ENCODE measurements around the gene TMOD1. TPM values are rescaled to one million over a fixed set of nuclear protein-coding genes. Genes with fewer than 3 reads are reported as not detected.

Gene TMOD1
- total RNA-seq, 4 donors from 2014 or later: 5.9 to 93.7 (median 22.2) TPM

DNA sequence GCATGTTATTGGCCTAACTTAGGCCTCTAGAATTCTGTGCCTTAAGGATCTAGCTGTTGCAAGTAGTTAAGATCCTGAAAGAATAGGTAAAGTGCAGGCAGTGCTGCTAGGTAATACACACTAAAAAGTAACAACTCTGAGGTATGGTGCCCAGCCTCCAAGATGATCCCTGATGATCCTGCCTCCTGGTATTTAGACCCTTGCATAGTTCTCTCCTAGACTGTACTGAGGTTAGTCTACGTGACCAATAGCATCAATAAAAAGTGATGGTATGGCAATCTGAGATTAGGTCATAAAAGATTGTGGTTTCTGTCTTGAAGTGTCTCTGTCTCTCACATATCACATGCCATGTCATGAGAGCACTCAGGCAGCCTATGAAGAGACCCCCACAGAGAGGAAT lies 122.5 kb downstream of the TMOD1 start:
- Histone ChIP-seq H3K4me1 (no peaks in the 10 kb centered on the region), H3K9me3 (no peaks in the 10 kb centered on the region), H3K27me3 (no peaks in the 10 kb centered on the region), H3K27ac (no peak overlapping the region), H3K4me3 (no peak overlapping the region), H3K36me3 (no peaks in the 10 kb centered on the region)
- intact Hi-C loops (cut with DNase I; ENCODE audit: low total_unique reads): no loop called here
- no peak for DNase-seq
- TF ChIP-seq POLR2A (IDR thresholded peaks at IDR 0.05): no peak
- TF ChIP-seq, protein P1, sequence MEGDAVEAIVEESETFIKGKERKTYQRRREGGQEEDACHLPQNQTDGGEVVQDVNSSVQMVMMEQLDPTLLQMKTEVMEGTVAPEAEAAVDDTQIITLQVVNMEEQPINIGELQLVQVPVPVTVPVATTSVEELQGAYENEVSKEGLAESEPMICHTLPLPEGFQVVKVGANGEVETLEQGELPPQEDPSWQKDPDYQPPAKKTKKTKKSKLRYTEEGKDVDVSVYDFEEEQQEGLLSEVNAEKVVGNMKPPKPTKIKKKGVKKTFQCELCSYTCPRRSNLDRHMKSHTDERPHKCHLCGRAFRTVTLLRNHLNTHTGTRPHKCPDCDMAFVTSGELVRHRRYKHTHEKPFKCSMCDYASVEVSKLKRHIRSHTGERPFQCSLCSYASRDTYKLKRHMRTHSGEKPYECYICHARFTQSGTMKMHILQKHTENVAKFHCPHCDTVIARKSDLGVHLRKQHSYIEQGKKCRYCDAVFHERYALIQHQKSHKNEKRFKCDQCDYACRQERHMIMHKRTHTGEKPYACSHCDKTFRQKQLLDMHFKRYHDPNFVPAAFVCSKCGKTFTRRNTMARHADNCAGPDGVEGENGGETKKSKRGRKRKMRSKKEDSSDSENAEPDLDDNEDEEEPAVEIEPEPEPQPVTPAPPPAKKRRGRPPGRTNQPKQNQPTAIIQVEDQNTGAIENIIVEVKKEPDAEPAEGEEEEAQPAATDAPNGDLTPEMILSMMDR (IDR thresholded peaks at IDR 0.05): no peak

GRCh38 chr9:97625620-97626019 lies 124.2 kb downstream of the TMOD1 start:
- Histone ChIP-seq H3K4me1 (no peaks in the 10 kb centered on the region), H3K9me3 (no peaks in the 10 kb centered on the region), H3K36me3 (no peaks in the 10 kb centered on the region), H3K27ac (no peak overlapping the region), H3K4me3 (no peak overlapping the region), H3K27me3 (no peaks in the 10 kb centered on the region)
- no peak for DNase-seq
- TF ChIP-seq POLR2A (IDR thresholded peaks at IDR 0.05): no peak
- TF ChIP-seq, protein P1 (IDR thresholded peaks at IDR 0.05): no peak
- intact Hi-C loops (cut with DNase I; ENCODE audit: low total_unique reads): no loop called here

GRCh38 chr9:97627624-97628023 lies 126.2 kb downstream of the TMOD1 start:
- Histone ChIP-seq H3K4me3 (no peak overlapping the region), H3K4me1 (peaks cover 7% of the 10 kb centered on the region in 2 donors), H3K27ac (no peak overlapping the region), H3K27me3 (no peaks in the 10 kb centered on the region), H3K9me3 (no peaks in the 10 kb centered on the region), H3K36me3 (no peaks in the 10 kb centered on the region)
- DNase-seq: no peak
- intact Hi-C loops (cut with DNase I; ENCODE audit: low total_unique reads): no loop called here
- no peak for TF ChIP-seq POLR2A (IDR thresholded peaks at IDR 0.05)
- TF ChIP-seq, protein P1 (IDR thresholded peaks at IDR 0.05): no peak

- H3K27ac ChIP-seq: no peak overlapping the region
These were observed 127.2 kb downstream of the TMOD1 start for GRCh38 chr9:97628668-97629067.

DNA sequence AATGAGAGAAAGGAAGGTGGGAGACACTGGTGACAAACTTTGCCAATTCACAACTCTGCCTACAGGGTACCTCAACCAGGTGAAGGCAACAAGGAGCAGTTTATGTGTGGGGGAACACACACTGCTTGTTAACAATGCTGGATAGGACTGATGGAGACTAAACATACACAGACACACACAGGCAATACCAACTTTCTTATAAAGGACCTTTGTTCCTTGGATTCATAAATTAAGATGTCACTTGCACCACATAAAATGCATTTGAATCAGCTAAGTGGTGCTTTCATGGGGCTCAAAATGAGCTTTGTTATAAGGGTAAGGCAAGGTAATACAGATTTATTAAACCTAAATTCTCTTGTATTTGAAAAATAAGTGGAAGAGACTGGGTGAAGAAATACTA lies 127.7 kb downstream of the TMOD1 start:
- peaks cover 7% of the 10 kb centered on the region in 2 donors for H3K4me1 ChIP-seq
- H3K27ac ChIP-seq: no peak overlapping the region
- TF ChIP-seq, protein P1 (IDR thresholded peaks at IDR 0.05): no peak
- TF ChIP-seq POLR2A (IDR thresholded peaks at IDR 0.05): no peak
- H3K9me3 ChIP-seq: no peaks in the 10 kb centered on the region
- no peak overlapping the region for H3K4me3 ChIP-seq
- no peaks in the 10 kb centered on the region for H3K27me3 ChIP-seq
- intact Hi-C loops (cut with DNase I; ENCODE audit: low total_unique reads): no loop called here
- DNase-seq: no peak
- H3K36me3 ChIP-seq: no peaks in the 10 kb centered on the region

More at GRCh38 chr9:97628668-97629067, 127.2 kb downstream of the TMOD1 start:
- no peak overlapping the region for H3K4me3 ChIP-seq
- H3K4me1 ChIP-seq: peaks cover 7% of the 10 kb centered on the region in 2 donors
- no peak for DNase-seq
- no peaks in the 10 kb centered on the region for H3K27me3 ChIP-seq
- TF ChIP-seq POLR2A (IDR thresholded peaks at IDR 0.05): no peak
- TF ChIP-seq, protein P1 (IDR thresholded peaks at IDR 0.05): no peak
- H3K36me3 ChIP-seq: no peaks in the 10 kb centered on the region
- no peaks in the 10 kb centered on the region for H3K9me3 ChIP-seq
- intact Hi-C loops (cut with DNase I; ENCODE audit: low total_unique reads): no loop called here

Measured in uterus (tissue), 4 donors.